GM21528 (cell line): ENCODE measurements around the gene NSMF.

Experiments used
- ATAC-seq: cut with Tn5 transposase; IDR thresholded peaks from one replicate; pipeline ENCODE4 v1.9.1; 2021; ENCODE audit warnings: mild to moderate bottlenecking, moderate library complexity; ENCODE audit not compliant: unreplicated experiment, low FRiP score

NSMF gene

GRCh38 chr9:137434498-137435380 lies 24.4 kb downstream of the NSMF start:
- no peak for ATAC-seq

DNA sequence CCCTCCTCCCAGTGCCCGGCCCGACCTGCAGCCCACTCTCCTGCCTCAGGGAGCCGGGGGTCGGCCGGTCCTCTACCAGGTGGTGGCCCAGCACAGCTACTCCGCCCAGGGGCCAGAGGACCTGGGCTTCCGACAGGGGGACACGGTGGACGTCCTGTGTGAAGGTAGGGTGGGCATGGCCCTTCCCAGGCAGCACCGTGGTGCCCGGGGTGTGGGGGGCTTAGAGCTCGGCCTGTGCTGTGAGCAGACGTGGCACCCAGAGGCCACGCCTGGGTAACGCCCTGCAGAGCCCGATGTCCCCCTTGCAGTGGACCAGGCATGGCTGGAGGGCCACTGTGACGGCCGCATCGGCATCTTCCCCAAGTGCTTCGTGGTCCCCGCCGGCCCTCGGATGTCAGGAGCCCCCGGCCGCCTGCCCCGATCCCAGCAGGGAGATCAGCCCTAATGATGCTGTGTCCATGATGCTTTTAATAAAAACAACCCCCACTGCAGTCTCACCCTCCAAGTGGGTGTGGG lies 25.2 kb downstream of the NSMF start:
- ATAC-seq, result no peak

DNA sequence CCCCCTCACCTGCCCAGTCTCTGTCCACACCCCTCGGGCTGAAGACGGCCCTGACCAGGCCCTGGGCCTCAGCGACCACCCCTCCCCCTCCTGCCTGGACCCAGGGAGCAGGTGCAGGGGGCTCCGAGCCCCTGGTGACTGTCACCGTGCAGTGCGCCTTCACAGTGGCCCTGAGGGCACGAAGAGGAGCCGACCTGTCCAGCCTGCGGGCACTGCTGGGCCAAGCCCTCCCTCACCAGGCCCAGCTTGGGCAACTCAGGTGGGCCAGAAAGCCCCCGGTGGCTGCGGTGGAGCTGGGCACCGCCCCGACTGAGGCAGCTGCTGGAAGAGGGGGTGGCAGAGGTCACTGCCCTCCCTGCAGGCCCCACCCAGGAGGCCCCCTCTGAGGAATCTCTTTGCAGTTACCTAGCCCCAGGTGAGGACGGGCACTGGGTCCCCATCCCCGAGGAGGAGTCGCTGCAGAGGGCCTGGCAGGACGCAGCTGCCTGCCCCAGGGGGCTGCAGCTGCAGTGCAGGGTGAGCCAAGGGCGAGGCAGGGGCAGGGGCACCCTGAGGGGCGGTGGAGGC lies 25.7 kb downstream of the NSMF start:
- ATAC-seq, result no peak

DNA sequence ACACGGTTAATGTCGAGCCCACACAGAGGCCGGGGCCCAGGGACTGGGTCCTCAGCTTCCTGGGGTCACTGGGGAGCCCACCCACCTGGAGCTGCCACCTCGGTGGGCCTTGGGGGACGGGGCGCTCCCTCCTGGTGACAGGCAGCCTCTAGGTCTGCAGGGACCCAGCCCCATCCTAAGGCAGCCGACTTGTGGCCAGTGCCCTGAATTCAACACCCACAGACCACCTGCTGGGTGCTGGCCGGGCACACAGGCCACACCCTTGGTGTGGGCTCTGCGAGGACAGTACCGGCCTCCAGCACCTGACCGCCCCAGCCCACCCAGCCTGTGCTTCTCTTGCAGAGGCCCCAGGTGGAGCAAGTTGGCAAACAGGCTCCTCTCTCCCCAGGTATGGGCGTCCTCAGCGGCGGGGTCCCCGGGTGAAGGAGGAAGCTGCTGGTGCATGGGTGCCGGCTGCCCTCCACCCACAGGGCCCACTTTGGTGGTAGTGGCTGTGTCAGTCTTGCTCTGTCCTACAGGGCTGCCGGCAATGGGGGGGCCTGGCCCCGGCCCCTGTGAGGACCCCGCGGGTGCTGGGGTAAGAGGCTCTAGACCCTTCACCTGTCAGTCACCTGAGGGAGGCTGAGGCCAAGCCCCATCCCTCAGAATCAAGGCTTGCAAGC lies 26.3 kb downstream of the NSMF start:
- ATAC-seq, result no peak

DNA sequence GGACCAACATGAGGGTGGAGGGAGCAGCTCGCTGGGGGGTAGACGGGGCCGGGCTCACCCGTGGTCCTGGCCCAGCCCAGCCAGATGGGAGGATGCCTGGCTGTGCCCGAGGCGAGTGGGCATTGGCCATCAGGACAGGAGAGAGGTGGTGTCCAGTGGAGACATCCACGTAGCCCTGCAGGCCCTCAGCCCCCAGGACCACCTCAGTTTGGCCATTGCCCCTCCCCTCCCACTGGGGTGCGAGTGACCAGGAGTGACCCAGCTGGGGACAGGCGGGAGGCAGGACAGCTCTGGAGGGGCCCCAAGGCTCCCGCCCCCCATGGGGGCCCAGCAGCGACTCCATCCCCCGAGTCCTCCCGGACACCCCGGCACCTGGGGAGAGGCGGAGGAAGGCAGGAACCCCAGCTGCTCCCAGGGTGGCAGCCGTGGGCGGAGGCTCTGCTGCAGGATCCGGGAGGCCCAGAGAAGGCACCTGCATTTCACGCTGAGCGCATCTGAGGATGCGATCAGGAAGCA lies 27.7 kb downstream of the NSMF start:
- no peak for ATAC-seq

DNA sequence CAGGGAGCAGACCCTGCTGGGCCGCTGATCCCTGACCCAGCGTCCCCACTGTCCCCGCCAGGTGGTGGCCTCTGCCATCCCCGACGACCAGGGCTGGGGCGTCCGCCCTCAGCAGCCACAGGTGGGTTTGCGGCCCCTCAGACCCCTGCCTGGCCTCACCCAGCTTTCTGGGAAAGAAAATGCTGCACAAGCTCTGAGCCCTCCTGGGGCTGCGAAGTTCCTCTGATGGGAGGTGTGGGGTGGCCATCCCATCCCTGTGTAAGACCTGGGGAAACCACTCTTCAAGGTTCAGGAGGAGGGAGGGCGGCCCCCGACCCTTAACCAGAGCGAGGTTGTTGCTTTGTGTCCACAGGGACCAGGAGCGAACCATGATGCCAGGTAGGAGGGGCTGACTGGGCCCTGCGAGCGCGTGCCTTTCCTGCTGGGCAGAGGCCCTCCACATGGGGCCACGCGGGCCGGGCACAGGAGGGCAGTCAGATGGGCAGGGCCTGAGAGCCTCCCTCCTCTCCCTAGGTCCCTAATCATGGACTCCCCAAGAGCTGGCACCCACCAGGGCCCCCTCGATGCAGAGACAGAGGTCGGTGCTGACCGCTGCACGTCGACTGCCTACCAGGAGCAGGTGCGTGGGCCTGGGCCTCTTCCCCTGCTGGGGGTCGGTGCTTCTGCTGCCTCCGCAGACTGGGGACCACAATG lies 28.3 kb downstream of the NSMF start:
- no peak for ATAC-seq

- ATAC-seq, result no peak
Measured at GRCh38 chr9:137429974-137430722, 29.0 kb downstream of the NSMF start.

DNA sequence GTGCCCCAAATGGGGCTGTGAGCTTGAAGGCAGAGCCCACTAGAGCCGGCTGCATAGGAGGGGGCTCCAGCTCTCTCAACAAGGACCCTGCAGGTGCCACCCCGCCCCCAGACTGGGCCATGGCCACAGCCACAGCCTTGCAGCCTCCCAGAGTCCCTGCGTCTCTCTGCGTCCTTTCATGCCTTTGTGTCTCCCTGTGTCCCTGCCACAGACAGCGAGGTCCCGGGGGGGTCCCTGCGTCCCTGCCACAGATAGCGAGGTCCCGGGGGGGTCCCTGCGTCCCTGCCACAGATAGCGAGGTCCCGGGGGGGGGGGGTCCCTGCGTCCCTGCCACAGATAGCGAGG lies 29.6 kb downstream of the NSMF start:
- no peak for ATAC-seq

DNA sequence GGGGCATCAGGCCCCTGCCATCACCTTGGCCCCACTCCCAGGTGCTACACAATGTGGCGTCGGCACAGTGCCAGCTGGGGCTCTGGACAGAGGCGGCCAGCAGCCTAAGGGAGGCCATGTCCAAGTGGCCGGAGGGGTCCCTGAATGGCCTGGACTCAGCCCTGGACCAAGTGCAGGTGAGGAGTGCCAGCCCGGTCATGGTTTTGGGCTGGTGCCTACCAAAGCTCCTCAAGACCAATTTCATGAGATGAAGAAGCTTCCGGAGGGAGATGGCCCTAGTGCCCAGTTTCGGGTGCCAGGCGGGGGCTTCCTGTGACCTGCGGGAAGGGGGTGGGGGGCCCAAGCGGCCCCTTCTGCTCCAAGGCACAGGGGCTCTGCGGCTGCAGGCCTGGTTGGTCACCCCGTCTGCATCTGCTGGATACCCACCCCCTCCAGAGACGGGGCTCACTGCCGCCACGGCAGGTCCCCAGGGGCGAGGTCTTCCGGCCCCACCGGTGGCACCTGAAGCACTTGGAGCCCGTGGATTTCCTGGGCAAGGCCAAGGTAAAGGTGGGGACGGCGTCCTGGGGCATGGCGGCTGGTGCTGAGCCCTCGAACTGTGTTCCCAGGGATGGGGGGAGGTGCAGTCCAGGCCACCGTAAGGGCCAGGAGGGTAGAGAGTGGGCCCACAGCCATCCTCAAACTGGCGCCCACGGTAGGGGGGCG lies 30.1 kb downstream of the NSMF start:
- ATAC-seq, result no peak

DNA sequence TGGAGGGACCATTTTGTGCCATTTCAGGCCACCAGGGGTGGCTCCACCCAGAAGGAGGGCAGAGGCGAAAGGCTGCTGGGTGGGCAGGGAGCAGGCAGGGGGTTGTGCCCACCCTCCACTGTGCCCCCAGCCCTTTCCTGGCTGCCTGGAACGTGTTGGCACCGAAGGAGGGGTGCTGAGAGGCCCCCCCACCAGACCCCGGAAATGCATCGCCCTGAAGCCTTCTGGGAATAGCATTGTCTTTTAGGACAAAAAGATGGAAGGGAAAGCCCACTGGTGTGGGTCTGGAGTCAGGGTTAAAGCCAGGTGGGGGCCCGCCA lies 30.9 kb downstream of the NSMF start:
- no peak for ATAC-seq

DNA sequence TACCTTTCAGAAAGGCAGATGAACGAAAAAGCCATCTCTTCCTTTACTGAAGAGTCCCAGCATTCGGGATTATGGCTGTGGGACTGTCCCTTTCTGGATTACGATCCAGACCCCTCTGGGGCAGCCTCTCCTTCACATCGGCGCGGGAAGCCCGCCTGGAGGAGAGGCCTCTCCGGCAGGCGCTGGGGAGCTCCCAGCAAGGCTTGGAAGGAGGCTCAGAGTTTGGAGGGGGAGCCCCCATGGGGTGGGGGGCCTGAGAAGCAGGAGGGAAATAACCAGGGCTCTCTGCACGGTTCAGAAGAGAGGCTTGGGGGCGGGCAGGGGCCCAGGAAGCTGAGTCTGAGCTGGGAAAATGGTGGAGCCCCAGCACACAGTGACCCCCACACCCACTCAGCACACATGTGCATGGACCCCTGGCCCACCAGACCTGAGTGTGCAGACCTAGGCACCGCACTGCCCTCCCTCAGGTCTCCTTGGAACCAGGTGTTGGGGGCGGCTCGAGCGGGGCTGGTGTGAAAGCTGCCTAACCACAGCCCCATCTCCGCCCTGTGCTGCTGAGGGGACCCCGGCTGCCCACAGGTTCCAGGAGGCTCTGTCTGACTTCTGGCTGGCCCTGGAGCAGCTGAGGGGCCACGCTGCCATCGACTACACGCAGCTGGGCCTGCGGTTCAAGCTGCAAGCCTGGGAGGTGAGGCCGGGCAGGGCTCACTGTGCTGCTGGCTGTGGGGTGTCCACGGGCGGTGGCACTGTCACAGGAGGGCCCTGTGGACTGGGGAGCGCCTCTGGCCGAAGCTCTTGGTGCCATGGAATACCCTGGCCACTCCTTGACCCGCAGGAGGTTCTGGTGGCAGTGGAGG lies 31.5 kb downstream of the NSMF start:
- no peak for ATAC-seq

GRCh38 chr9:137426018-137426681 lies 33.0 kb downstream of the NSMF start:
- no peak for ATAC-seq

GRCh38 chr9:137423514-137424291 lies 35.4 kb downstream of the NSMF start:
- ATAC-seq, result peak; percentile 31

DNA sequence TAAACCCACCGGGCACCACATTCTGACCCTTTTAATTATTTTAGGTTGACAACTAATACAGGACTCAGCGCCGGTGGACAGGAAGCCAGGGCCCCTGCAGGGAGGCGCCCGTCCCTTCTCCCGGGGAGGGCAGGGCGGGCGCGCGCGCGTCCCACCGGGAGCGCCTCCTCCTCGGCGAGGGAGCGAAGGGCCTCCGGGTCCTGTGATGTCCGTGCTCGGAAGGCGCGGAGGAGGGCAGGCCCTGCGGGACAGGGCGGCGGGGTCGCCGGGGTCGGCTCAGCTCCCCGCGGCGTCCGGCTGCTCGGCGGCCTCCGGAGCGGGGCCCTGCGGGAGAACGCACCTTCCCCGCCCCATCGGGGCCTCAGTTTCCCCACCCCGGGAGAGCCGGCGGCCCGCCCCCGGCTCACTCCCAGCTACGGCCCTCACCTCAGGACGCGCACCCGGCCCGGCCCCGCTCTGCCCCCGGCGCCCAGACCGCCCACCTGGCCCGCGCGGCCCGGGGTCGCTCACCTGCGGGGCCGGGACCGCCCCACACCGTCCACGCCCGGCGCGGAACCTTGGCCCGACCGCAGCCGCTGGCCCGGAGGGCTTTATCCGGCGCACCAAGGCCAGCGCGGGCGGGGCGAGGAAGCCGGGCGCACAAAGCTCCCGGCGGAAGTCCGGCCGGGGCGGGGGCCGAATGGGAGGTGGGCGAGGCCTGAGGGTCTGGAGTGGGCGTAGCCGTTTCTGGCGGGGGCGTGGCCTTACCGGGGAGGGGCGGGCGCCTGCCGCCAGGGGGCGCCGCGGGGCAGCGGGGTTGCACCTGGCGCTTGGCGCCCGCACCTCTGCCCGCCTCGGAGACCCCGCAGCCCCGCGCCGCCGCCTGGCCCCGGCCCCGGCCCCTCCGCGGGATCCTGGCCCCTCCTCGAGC lies 36.3 kb downstream of the NSMF start, which contains the start of the genes EXD3 and NOXA1:
EXD3 (minus strand) TSS at position 559 of the 910 bp plus-strand sequence. CDS start 27,805 bp downstream, outside the sequence.
NOXA1 (plus strand) TSS at position 790 of the 910 bp plus-strand sequence. CDS start 137 bp downstream, outside the sequence.
- peak; percentile 76 for ATAC-seq

DNA sequence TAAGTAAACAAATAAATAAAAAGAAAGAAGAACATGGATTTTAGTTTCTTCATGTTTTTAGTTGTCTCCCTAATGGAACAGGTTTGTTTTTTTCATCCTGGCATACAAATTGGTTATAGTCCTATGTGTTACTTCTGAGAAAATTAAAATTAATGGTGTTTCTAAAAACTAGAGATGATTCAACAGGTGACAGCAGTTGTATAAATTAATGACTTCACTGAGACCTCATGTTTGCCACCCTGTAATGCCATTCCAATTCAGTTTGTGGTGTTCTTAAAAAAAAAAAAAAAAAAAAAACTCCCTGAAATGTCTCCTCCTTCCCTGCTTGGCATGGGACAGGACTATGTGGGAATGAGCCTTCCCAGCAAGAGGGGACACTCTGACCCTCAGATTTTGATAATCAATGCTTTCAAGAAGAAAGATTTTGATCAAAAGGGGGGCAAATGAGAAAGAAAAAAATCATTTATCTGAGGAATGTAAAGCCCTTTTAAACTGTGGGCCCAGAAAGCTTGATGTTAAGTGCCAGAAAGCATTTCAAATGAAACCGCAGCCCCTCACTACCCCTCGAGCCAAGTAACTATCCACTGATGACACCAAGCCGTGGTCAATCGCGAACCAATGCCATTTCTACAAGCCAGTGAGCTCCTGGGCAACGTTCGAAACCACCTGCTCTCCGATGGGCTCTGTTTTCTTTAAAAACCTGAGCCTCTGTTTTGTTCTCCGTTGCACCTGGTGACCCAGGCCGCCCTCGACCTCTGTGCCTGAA lies 37.1 kb downstream of the NSMF start:
- ATAC-seq, result no peak
